Measurements from ENCODE around the gene LDLRAD2. TPM values are rescaled to one million over a fixed set of nuclear protein-coding genes. Genes with fewer than 3 reads are reported as not detected.

The LDLRAD2 gene
- total and polyA plus RNA-seq, 4 donors, result 0.12 to 2.7 (median 0.23) TPM; not detected in 1

- Histone ChIP-seq H3K4me3 (ENCODE audit: low read depth in 1 of 3, low read length in 3 of 3) (no peak overlapping the region), H3K27me3 (ENCODE audit: control insufficient read depth in 4 of 4, insufficient read depth in 4 of 4, low read length in 3 of 4) (no peaks in the 10 kb centered on the region), H3K27ac (ENCODE audit: low read depth in 1 of 2, low read length in 2 of 2) (no peak overlapping the region), H3K4me1 (ENCODE audit: control insufficient read depth in 4 of 4, insufficient read depth in 4 of 4, low read length in 3 of 4) (no peaks in the 10 kb centered on the region), H3K36me3 (ENCODE audit: control insufficient read depth in 4 of 4, insufficient read depth in 3 of 4, low read depth in 1 of 4, low read length in 3 of 4) (peaks cover 0 to 2% (median under 1%) of the 10 kb centered on the region in 4 donors), H3K9me3 (ENCODE audit: control insufficient read depth in 4 of 4, low read length in 3 of 4) (no peaks in the 10 kb centered on the region), H3K9ac (ENCODE audit: low read depth in 1 of 2, low read length in 2 of 2) (no peak overlapping the region)
- no peak for DNase-seq (ENCODE audit: low spot score)
- no peak for TF ChIP-seq JUND (IDR thresholded peaks at IDR 0.05)
- TF ChIP-seq MAX (IDR thresholded peaks at IDR 0.05), result no peak
- no peak for TF ChIP-seq FOXA2 (IDR thresholded peaks at IDR 0.05)
- no peak for TF ChIP-seq YY1 (IDR thresholded peaks at IDR 0.05)
- no peak for TF ChIP-seq HNF4A (conservative IDR thresholded peaks at IDR 0.05)
- no peak for TF ChIP-seq FOXA1 (IDR thresholded peaks at IDR 0.05)
- TF ChIP-seq, protein P1, sequence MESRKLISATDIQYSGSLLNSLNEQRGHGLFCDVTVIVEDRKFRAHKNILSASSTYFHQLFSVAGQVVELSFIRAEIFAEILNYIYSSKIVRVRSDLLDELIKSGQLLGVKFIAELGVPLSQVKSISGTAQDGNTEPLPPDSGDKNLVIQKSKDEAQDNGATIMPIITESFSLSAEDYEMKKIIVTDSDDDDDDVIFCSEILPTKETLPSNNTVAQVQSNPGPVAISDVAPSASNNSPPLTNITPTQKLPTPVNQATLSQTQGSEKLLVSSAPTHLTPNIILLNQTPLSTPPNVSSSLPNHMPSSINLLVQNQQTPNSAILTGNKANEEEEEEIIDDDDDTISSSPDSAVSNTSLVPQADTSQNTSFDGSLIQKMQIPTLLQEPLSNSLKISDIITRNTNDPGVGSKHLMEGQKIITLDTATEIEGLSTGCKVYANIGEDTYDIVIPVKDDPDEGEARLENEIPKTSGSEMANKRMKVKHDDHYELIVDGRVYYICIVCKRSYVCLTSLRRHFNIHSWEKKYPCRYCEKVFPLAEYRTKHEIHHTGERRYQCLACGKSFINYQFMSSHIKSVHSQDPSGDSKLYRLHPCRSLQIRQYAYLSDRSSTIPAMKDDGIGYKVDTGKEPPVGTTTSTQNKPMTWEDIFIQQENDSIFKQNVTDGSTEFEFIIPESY (IDR thresholded peaks at IDR 0.05), result no peak
- TF ChIP-seq TAF1 (conservative IDR thresholded peaks at IDR 0.05), result no peak
- TF ChIP-seq NR2F2 (IDR thresholded peaks at IDR 0.05), result no peak
- TF ChIP-seq GABPA (IDR thresholded peaks at IDR 0.05 in 1 of 2, conservative IDR thresholded peaks at IDR 0.05 in 1 of 2), result no peak
- TF ChIP-seq SP1 (IDR thresholded peaks at IDR 0.05), result no peak
- no peak for TF ChIP-seq HNF4G (IDR thresholded peaks at IDR 0.05)
- no peak for TF ChIP-seq CTCF (IDR thresholded peaks at IDR 0.05; ENCODE audit: low read depth, low read length, missing input control)
- no peak for TF ChIP-seq RAD21 (IDR thresholded peaks at IDR 0.05)
- no peak for TF ChIP-seq ATF3 (IDR thresholded peaks at IDR 0.05)
- no peak for TF ChIP-seq EGR1 (IDR thresholded peaks at IDR 0.05; ENCODE audit: low read depth in 2 of 2)
- 92% methylated on average over 11 of the region's 11 CpGs for WGBS
These were observed 31.9 kb downstream of the LDLRAD2 start for GRCh38 chr1:21843996-21844395.

DNA sequence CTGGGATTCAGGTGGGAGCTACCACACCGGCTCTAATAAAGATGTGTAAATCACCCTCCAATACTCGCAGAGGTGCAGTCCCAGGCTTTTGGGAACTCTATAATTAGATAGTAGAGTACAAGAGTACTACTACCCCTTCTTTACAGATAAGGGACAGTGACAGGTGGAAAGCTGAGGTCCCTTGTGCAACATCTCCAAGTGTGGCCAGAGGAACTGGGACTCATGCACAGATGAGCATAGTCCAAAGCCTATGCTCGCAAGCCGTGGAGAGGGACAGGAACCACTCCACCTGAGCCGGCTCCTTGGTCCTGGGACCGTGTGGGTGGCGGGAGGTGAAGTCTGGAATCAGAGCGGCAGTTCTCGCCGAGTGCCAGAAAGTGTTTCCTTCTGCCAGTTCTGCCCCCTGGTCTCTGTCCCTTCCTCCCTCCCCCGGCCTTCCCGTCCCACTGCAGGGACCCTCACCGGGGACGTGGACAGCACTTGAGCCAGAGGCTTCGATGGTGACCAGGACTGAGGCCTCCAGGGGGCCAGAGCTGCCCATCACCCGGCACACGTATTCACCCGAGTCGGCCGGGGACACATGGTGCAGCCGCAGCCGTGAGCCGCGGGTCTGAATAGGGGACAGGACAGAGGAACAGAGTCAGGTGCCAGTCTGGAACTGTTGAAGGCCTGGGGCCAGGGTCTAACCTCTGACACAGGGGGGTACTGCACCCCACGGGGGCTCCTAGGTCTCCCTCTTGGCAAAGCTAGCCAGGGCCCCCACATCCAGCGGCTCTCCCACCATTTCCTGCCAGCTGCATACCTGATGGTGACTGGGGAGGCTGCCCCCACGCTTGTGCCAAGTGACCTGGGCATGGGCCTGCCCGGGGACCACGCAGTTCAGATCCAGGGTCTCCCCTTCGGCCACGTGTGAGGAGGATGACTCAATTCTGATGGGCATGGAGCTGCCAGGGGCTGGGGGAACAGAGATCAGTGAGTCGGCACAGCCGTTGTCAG lies 33.9 kb downstream of the LDLRAD2 start:
- Histone ChIP-seq H3K9ac (ENCODE audit: low read depth in 1 of 2, low read length in 2 of 2) (no peak overlapping the region), H3K27me3 (ENCODE audit: control insufficient read depth in 4 of 4, insufficient read depth in 4 of 4, low read length in 3 of 4) (no peaks in the 10 kb centered on the region), H3K4me1 (ENCODE audit: control insufficient read depth in 4 of 4, insufficient read depth in 4 of 4, low read length in 3 of 4) (no peaks in the 10 kb centered on the region), H3K4me3 (ENCODE audit: low read depth in 1 of 3, low read length in 3 of 3) (no peak overlapping the region), H3K9me3 (ENCODE audit: control insufficient read depth in 4 of 4, low read length in 3 of 4) (no peaks in the 10 kb centered on the region), H3K36me3 (ENCODE audit: control insufficient read depth in 4 of 4, insufficient read depth in 3 of 4, low read depth in 1 of 4, low read length in 3 of 4) (peaks cover 0 to 3% (median under 1%) of the 10 kb centered on the region in 4 donors), H3K27ac (ENCODE audit: low read depth in 1 of 2, low read length in 2 of 2) (no peak overlapping the region)
- no peak for DNase-seq (ENCODE audit: low spot score)
- TF ChIP-seq RXRA (IDR thresholded peaks at IDR 0.05), result no peak
- TF ChIP-seq SP1 (IDR thresholded peaks at IDR 0.05), result no peak
- TF ChIP-seq FOXA2 (IDR thresholded peaks at IDR 0.05), result no peak
- TF ChIP-seq MAX (IDR thresholded peaks at IDR 0.05), result no peak
- no peak for TF ChIP-seq NR2F2 (IDR thresholded peaks at IDR 0.05)
- TF ChIP-seq JUND (IDR thresholded peaks at IDR 0.05), result no peak
- TF ChIP-seq REST (IDR thresholded peaks at IDR 0.05), result no peak
- no peak for TF ChIP-seq ATF3 (IDR thresholded peaks at IDR 0.05)
- no peak for TF ChIP-seq TAF1 (conservative IDR thresholded peaks at IDR 0.05)
- no peak for TF ChIP-seq FOXA1 (IDR thresholded peaks at IDR 0.05)
- no peak for TF ChIP-seq YY1 (IDR thresholded peaks at IDR 0.05)
- WGBS, result 94% methylated on average over 33 of the region's 33 CpGs
